Measurements from ENCODE around the gene CCDC8.
"Not testable (repeated sequence)": the region's sequence is repeated elsewhere in the genome, so short reads cannot be mapped to it uniquely, and the experiment has no call there.

The CCDC8 gene

DNA sequence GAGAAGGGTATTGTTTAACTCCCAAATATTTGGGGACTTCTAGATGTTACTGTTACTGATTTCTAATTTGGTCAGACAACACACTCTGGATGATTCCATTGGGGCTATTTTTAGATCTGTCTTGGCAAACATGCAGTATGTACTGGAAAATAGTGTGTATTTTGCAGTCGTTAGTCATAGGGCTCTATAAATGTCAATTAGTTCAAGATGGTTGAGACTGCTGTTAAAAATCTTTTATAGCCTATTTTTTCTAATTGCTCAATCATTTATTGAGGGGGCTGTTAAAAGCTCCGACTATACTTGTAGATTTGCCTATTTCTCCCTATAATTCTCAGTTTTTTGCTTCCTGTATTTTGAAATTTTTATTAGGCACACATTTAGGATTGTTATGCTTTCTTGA, 35.1 kb downstream of the CCDC8 start:
- no peak for FAIRE-seq

DNA sequence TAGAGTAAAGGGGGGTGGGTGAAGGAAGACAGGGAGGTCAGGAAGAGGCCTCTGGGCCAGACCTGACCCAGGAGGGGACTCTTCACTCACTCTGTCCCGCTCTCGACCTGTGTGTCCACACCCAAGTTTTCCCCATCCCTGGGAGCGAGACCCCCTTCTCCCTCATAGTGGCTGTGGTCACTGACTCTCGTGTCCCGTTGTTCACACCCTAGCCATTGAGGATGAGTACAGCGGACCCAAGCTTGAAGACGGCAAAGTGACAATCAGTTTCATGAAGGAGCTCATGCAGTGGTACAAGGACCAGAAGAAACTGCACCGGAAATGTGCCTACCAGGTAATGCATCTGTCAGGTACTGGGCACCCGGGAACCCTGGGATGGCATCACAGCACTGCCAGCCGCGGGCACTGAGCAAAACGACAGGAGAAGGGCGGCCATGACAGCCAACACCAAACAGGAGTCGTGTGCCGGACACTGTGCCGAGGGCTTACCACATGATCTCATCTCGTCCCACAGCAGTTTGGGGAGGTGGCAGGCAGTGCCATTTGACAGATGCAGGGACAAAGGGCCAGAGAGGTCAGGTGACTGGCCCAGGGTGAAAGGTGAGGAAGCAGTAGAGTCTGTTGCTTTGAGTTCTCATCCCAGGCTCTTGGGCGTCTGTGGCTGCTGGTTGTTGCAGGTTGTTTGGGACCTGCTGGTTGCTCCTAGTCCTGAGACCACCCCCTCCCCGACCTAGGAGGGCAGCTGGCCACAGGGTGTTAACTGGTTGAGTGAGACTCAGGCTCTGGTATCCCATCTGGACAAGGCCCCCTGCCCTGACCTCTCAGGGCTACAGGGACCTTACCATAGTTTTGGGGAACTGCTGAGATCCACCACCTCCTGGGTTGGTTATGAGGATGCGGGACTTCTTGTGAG, 36.9 kb downstream of the CCDC8 start:
- FAIRE-seq: no peak

DNA sequence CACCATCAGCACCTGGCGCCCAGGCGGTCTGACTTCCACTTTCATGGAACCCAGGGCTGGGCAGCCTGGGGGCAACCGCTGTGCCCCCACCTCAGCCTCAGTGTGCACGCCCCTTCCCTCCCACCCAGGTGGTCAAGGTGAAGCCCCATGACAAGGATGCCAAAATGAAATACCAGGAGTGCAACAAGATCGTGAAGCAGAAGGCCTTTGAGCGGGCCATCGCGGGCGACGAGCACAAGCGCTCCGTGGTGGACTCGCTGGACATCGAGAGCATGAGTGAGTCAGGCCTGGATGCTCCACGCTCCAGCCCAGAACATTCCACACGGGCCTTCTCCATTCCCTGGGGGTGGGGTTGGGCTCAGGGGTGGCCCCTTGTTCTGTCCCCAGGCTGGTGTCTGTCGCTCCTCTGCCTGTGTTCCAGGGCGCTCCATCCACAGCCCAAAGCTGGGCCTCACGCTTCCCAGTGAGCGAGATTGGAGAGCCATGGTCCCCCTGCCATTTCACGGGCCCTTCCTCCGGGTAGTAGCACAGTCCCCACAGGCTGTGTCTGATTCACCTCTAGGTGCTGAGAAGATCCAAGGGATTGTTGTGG, 37.8 kb downstream of the CCDC8 start:
- not testable (repeated sequence) for FAIRE-seq

GRCh38 chr19:46374536-46375475, 38.6 kb downstream of the CCDC8 start:
- FAIRE-seq: no peak

DNA sequence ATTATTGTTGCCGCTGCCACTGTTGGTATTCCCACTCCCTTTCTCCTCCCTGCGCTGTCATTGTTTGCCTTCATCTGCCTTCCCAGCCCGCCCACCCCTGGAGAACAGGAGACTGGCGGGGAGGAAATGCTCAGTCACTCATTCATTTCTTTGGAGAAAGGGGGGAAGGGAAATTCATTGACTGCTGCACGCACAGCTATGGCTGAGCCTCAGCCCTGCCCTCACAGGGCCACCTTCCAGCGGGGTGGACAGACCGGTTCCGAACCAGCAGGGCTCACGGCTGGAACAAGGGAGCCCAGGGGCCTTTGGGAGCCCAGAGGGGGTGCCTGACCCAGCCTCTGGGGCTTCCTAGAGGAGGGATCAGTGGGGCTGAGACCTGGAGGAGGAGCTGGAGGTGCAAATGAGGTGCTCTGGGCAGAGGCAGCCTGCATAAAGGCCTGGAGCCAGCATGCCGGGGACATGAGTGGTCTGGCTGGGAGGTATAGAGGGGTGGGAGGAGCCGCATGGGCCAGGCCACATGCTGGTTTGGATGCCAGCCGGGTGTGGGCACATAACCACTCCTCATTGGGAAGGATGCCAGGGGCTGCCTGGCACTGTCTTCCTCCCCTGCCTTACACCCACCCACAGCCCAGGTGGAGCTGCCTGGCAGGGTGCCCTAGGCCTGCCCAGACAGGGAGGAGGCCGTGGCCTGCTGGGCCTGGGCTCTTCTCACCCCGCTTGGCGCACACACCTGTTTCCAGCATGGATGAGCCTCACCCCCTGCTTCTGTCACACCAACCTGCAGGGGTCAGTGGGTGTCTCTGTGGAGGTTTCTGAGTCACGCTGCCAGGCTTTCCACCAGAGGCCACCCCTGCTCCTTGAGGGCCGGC, 39.6 kb downstream of the CCDC8 start:
- no peak for FAIRE-seq

DNA sequence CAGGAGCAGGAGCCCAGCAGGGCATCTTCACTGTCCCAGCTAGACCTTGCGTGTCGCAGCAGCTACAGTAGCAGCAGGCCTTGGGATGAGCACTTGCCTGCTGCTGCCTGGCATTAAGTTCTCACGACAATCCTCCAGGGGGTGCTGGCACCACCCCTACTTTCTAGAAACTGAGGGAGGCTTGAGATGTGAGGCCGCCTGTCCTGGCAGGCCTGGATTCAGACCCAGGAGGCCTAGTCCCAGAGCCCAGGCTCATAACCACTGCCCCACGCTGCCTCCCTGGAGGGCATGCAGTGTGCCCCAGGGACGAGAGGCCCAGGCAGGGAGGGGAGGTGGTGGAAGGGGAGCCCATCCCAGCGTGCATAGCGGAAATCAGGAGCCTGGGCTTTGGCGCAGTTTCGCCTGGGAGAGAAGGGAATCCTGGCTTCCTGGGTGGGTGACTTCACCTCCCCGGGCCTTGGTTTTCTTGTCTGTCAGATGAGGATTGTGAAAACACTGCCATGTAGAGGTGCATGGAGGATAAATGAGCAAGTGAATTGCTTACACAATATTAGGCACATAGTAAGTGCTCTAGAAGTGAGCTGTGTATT, 40.4 kb downstream of the CCDC8 start:
- FAIRE-seq: no peak

DNA sequence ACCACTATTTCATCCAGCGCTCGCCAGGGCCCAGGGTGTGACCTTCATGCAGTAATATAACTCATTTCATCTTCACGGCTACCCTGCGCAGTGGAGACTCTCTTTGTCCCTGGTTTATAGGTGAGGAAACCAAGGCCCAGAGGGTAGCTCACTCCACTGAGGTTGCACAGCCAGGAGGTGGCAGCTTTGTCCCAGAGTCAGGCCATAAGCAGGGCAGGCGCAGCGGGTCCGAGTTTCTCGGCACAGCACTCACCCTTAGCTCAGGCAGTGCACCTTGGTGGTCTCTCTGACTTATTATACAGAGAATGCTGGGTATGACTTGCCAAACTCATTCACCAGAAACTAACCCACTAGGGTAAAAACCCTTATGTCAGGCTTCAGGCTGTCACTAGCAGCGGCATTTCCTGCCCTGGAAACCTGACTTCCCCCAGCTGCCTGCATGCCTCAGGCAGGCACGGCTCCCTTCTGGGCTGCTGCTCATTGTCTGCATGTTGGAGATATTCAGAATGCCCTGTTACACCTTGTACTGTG, 41.9 kb downstream of the CCDC8 start:
- FAIRE-seq: no peak

DNA sequence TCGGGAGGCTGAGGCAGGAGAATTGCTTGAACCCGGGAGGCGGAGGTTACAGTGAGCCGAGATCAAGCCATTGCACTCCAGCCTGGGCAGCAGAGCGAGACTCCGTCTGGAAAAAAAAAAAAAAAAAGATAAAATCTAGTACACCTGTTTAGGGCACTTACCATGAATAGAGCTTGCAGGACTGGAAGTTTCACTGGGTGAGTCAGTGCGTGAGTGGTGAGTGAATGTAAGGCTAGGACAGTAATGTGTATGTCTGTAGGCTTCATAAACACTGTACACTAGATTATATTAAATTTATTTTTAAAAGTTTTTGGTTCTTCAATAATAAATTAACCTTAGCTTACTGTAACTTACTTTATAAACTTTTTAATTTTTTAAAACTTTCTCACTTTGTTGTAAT, 43.5 kb downstream of the CCDC8 start:
- FAIRE-seq: peak; percentile 62

DNA sequence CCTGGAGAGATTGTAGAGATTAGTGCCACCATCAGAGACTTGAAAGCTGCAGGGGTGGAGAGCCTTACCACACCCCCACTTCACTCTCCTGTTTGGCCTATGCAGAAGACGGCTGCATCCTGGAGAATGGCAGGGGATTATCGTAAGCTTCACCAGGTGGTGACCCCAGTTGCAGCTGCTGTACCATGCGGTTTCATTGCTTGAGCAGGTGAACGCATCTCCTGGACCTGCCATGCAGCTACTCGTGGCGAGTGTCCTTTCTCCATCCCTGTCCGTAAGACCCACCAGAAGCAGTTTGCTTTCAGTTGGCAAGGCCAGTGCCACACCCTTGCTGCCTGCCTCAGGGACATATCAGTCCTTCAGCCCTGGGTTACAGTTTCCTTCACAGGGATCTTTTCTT, 45.2 kb downstream of the CCDC8 start:
- no peak for FAIRE-seq

DNA sequence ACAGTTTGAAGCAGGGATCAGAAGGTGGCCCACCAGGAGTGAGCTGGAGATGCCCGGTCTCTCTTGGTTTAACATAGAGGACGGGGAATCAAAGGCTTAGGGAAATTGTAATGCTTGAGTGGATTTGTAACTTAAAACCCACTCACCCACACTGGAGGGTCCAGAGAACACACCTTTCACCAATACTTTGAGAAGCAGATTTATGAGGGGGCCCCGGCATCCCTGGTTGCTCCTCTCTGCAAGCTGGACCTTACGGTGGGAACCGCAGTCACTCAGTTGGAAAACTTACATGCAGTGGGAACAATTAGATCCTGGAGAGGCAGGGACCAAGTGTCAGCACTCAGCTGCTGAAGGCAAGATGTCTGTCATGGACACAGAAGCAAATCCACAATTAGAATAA, 45.9 kb downstream of the CCDC8 start:
- no peak for FAIRE-seq

DNA sequence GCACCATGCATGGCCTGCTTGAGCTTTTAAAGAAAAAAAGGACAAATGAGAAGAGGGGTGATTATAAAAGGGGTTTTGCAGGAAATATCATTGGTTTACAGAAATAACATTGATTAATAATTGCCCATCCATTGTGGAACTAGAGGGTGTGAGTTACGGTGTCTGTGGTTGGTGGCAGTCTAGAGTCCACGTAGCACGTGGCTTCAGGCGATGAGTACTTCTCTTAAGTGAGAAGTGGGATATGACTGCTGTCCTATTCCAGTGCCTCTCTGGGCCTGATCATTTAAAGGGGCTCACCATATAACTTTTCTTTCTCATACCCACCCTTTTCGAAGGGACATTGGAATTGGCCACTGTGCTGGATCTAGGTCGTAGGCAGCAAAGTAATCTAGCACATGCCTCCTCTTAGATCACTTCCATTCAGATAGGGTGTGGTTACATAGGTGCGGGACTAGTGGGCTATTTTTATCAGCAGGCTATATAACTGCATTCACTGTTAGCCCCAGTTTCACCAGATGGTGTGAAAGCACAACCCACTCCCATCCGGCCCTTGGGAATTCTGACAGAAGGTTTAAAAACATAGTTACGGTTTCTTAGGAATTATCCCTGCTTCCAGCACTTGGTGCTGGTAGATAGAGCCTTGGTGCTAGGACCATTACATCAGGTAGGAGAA, 46.6 kb downstream of the CCDC8 start:
- no peak for FAIRE-seq

- no peak for FAIRE-seq
Observed at GRCh38 chr19:46365561-46365960, 47.8 kb downstream of the CCDC8 start.

GRCh38 chr19:46364359-46364758, 49.0 kb downstream of the CCDC8 start:
- FAIRE-seq: no peak

DNA sequence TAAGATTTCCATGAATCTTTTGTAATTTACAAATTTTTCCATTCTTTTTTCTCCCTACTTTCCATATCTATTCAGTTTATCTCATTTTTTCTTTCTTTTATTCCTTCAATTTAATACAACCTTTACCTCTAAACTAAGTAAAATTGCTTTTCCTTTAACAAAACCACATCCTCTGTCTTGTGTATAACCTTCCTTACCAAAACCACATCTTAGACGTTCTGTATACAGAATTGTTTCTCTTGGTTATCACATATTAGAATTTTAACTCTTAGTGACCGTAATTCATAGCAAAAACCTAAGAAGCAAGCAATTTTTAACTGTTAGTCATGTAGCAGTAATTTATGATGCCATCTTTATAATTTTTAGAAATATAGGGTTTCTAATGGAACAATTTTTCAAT, 51.4 kb downstream of the CCDC8 start:
- peak; percentile 66 for FAIRE-seq

All from G401.6 (cell line).